GM19372 (cell line): ENCODE data around the gene ZNF646.

Experiments used
- ATAC-seq: cut with Tn5 transposase; IDR thresholded peaks from one replicate; pipeline ENCODE4 v1.9.1; 2021; ENCODE audit warnings: mild to moderate bottlenecking, low read depth, moderate library complexity; ENCODE audit not compliant: unreplicated experiment

ZNF646 gene

GRCh38 chr16:31063495-31063842 is 10.8 kb upstream of the ZNF646 start:
- no peak for ATAC-seq

DNA sequence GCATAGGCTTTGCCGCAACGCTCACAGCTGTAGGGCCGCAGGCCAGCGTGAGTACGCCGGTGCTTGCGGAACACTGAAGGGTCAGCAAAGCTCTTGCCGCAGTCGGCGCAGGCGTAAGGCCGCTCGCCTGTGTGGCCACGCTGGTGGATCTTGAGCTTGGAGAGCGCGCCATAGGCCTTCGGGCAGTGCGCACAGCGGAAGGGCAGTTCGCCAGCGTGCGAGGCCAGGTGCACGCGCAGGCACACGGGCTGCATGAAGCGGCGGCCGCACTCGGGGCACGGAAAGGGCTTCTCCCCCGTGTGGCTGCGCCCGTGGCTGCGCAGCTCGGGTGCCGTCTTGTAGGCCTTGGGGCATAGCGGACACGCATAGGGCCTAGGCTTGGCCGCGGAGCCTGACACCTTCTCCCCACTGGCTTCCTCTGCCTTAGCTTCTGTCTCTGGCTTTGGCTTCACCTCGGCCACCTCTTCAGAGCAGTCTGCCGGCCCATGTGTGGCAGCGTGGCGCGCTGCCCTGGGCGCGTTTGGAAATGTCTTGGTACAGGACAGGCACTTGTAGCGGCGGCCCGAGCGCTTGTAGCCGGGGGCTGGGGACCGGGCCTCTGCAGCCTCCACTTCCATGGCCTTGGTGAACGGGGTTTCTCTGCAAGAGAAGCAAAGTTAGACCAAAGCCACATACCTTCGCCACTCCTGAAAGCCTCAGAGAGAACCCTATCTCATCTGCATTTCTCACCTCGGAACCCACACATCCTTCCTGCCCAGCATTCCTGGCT is 10.2 kb upstream of the ZNF646 start:
- ATAC-seq: no peak

GRCh38 chr16:31064882-31065461 is 9.2 kb upstream of the ZNF646 start:
- ATAC-seq: no peak

GRCh38 chr16:31067342-31067741 is 6.9 kb upstream of the ZNF646 start:
- no peak for ATAC-seq

DNA sequence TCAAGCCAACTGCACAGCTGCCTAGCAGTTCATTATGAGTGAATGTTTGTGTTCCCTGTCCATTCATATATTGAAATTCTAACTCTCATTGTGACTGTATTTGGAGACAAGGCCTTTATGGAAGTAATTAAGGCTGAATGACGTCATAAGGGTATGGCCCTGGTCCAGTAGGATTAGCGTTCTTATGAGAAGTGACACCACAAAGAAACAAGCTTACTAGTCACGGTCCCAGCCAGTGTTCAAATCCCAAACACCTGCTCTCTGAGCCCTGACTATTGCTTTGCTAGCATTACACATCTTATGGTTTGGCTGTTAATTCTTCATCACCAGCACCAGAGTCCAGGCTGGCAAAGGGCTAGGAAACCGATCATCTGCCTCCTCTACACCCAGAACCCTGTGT is 2.4 kb upstream of the ZNF646 start:
- ATAC-seq: no peak

DNA sequence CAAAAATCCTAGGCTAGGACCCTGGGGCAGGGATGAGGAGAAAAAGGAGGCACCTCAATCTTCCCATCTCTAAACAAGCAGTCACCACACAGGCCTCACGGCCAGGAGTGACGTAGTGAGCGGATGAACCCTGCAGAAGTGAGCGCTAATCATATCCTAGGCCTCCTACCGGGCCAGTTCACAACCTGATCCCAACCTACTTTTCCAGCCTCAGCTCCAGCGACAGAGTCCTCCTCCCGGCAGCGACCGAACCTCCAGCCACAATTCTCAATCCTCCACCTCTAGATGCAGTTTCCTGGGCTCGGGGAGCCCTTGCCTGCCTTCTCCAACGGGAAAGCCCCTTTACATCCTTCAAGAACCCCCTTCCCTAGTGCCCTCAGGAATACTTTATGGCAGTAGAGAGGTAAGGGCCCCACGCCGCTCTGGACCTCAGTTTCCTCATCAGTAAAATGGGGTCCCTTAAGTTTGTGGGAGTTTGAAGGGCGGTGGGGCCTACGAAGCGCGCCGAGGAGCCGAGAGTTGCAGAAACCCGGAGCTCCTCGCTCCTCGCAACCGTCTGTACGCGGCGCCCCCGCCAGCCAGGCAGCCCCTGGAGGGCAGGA is 1.6 kb upstream of the ZNF646 start:
- ATAC-seq: no peak

- ATAC-seq: peak; percentile 47
Measured at GRCh38 chr16:31073142-31073969, 866 bp upstream of the ZNF646 start.

- ATAC-seq: no peak
Measured at GRCh38 chr16:31074814-31075183, 577 bp downstream of the ZNF646 start.

DNA sequence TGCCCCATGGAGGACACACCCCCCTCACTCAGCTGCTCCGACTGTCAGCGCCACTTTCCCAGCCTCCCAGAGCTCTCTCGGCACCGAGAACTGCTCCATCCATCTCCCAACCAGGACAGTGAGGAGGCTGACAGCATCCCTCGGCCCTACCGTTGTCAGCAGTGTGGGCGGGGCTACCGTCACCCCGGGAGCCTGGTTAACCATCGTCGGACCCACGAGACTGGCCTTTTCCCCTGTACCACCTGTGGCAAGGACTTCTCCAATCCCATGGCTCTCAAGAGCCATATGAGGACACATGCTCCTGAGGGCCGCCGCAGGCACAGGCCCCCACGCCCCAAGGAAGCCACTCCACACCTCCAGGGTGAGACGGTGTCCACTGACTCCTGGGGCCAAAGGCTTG is 2.1 kb downstream of the ZNF646 start:
- ATAC-seq: no peak

DNA sequence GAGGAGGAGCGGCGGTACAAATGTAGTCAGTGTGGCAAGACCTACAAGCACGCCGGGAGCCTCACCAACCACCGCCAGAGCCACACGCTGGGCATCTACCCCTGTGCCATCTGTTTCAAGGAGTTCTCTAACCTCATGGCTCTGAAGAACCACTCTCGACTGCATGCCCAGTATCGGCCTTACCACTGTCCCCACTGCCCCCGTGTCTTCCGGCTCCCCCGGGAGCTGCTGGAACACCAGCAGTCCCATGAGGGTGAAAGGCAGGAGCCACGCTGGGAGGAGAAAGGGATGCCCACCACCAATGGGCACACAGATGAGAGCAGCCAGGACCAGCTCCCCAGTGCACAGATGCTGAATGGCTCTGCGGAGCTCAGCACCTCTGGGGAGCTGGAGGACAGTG is 2.8 kb downstream of the ZNF646 start:
- no peak for ATAC-seq

DNA sequence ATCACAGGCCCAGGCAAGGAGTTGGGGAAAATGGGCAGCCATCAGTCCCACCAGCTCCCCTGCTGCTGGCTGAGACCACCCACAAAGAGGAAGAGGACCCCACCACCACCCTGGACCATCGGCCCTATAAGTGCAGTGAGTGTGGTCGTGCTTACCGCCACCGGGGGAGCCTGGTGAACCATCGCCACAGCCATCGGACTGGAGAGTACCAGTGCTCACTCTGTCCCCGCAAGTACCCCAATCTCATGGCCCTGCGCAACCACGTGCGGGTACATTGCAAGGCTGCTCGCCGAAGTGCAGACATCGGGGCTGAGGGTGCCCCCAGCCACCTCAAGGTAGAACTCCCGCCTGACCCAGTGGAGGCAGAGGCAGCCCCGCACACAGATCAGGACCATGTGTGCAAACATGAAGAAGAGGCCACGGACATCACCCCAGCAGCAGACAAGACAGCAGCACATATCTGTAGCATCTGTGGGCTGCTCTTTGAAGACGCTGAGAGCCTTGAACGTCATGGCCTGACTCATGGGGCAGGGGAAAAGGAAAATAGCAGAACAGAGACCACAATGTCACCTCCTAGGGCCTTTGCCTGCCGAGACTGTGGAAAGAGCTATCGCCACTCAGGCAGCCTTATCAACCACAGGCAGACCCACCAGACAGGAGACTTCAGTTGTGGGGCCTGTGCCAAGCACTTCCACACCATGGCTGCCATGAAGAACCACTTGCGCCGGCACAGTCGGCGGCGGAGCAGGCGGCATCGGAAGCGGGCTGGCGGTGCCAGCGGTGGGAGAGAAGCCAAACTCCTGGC is 3.6 kb downstream of the ZNF646 start:
- no peak for ATAC-seq

DNA sequence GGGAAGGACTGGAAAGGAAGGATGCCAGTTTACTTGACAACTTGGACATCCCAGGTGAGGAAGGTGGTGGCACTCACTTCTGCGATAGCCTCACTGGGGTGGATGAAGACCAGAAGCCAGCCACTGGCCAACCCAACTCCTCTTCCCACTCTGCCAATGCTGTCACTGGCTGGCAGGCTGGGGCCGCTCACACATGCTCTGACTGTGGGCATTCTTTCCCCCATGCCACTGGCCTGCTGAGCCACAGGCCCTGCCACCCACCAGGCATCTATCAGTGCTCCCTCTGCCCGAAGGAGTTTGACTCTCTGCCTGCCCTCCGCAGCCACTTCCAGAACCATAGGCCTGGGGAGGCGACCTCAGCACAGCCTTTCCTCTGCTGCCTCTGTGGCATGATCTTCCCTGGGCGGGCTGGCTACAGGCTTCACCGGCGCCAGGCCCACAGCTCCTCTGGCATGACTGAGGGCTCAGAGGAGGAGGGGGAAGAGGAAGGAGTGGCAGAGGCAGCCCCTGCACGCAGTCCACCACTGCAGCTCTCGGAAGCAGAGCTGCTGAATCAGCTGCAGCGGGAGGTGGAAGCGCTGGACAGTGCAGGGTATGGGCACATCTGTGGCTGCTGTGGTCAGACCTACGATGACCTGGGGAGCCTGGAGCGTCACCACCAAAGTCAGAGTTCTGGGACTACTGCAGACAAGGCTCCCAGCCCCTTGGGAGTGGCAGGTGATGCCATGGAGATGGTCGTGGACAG is 4.5 kb downstream of the ZNF646 start:
- ATAC-seq: no peak

- no peak for ATAC-seq
Measured at GRCh38 chr16:31079342-31079944, 5.2 kb downstream of the ZNF646 start.

- no peak for ATAC-seq
Measured at GRCh38 chr16:31080035-31080629, 5.9 kb downstream of the ZNF646 start.

DNA sequence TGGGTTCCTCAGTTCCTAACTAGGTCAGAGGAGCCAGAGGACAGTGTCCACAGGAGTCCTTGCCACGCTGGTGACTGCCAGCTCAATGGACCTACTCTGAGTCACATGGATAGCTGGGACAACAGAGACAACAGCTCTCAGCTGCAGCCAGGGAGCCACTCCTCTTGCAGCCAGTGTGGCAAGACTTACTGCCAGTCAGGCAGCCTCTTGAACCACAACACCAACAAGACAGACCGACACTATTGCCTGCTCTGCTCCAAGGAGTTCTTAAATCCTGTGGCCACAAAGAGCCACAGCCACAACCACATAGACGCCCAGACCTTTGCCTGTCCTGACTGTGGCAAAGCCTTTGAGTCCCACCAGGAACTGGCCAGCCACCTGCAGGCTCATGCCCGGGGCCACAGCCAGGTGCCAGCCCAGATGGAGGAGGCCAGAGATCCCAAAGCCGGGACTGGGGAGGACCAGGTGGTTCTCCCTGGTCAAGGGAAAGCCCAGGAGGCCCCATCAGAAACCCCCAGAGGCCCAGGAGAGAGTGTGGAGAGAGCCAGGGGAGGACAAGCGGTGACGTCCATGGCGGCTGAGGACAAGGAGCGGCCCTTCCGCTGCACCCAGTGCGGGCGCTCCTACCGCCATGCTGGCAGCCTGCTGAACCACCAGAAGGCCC is 6.7 kb downstream of the ZNF646 start:
- ATAC-seq: no peak

GRCh38 chr16:31081428-31082351 is 7.5 kb downstream of the ZNF646 start:
- no peak for ATAC-seq

DNA sequence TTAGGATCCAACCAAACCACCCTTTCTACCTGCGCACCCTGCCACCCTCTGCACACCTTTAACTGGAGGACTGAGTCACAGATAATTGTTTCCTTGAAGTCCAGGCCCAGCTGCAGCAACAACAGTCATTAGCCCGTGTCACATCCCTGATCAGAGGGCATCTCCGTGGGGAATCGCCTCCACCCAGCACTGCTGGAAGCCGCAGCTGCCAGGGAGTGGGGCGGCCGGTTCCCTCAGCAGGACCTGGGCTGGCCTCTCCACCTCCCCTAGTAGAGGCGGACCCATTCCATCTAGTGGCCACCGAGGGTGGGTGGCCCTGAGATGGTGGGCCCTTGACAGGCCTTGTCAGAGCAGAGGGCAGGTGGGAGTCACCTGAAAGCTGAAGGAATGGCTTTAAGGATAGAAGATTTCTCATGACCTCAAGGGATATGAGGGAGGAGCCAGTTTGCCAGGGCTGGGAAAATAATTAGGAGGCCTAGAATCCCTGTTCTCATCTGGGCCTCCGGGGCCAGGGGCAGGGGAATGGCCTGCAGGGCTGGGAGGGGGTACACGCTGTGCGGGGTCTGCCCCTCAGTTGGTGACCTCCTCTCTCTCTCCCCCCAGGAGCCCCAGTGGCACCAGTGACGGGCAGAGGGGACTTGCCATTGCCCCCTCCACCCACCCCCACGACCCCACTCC is 8.3 kb downstream of the ZNF646 start:
- no peak for ATAC-seq
